Epithelial cell of proximal tubule (primary cell): ENCODE results near the gene RAC3. TPM values are rescaled to one million over a fixed set of nuclear protein-coding genes. Genes with fewer than 3 reads are reported as not detected.

Experiments used
- DNase-seq: peaks from one replicate; pipeline ENCODE4 v3.0.0-alpha.2; 2011; ENCODE audit warnings: low read depth
- H3K4me3 ChIP-seq: 2 replicates; pipeline ENCODE4 v1.5.1; 2011; ENCODE audit warnings: low read depth, mild to moderate bottlenecking, low read length
- total RNA-seq: library from RNA; depleted of rRNA; stranded (reverse); fragments of >200 nt; gene quantifications from 2 replicates; pipeline ENCODE4 v1.2.3, GENCODE V29; 2015
- TF ChIP-seq, protein P1 (sequence below): conservative IDR thresholded peaks from 2 replicates; pipeline ENCODE4 v1.5.1; 2012; ENCODE audit warnings: low read depth, mild to moderate bottlenecking, low read length

Gene RAC3
- total RNA-seq, 1 donor from 2014 or later = 60.0 TPM

DNA sequence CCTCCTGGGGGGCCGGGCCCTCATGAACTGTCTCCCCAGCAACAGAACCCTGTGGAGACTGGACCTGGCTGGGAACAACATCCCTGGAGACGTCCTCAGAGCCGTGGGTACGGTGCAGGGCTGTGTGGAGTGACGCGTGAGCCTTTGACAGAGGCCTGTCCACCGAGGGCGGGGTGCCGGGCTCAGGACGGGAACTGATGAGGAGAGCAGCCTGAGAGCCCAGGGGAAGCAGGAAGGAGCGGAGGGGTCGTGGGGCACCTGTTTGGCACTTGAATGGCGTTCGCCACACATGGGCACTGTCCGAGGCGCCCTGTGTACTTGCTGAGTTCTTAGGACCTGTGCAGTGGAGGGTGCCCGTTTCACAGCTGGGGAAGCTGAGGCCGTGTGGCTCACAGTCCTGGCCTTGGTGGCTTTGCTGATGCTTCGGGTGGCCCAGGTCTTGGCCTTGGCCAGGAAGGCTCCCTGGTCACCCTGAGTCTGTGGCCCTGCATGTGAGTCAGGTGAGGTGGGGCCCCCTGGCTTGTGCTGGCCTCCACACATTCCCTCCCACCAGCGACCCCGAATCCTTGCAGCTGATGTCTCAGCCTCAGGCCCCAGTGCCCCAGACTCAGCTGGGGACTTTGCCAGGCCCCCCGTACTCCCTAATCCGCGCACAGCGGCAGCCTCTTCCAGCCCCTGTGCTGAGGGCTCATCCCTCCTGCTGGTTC is 5.9 kb upstream of the RAC3 start:
- no peak for DNase-seq
- no peak overlapping the region for H3K4me3 ChIP-seq
- TF ChIP-seq, protein P1, sequence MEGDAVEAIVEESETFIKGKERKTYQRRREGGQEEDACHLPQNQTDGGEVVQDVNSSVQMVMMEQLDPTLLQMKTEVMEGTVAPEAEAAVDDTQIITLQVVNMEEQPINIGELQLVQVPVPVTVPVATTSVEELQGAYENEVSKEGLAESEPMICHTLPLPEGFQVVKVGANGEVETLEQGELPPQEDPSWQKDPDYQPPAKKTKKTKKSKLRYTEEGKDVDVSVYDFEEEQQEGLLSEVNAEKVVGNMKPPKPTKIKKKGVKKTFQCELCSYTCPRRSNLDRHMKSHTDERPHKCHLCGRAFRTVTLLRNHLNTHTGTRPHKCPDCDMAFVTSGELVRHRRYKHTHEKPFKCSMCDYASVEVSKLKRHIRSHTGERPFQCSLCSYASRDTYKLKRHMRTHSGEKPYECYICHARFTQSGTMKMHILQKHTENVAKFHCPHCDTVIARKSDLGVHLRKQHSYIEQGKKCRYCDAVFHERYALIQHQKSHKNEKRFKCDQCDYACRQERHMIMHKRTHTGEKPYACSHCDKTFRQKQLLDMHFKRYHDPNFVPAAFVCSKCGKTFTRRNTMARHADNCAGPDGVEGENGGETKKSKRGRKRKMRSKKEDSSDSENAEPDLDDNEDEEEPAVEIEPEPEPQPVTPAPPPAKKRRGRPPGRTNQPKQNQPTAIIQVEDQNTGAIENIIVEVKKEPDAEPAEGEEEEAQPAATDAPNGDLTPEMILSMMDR = no peak

GRCh38 chr17:82028246-82028645 is 3.2 kb upstream of the RAC3 start:
- no peak for DNase-seq
- no peak overlapping the region for H3K4me3 ChIP-seq
- TF ChIP-seq, protein P1 = no peak

- TF ChIP-seq, protein P1 = no peak
- no peak for DNase-seq
- no peak overlapping the region for H3K4me3 ChIP-seq
Measured at GRCh38 chr17:82028966-82029365, 2.5 kb upstream of the RAC3 start.

DNA sequence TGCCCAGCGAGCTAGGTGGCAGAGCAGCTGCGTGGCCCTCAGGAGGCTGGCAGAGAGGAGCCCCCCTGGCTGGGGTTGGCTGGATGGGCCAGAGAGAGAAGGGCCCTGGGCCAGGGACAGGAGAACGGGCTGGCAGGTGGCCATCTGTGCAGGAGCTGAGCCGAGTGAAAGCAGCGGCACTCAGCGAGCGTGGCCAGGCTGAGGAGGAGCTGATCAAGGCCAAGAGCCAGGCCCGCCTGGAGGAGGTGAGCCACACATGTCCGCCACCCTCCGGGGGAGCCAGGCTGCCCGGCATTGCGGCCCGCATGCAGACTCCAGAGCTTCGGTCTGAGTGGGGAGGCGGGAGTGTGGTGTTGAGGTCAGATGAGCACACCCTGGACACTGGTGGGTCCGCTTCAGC is 2.1 kb upstream of the RAC3 start:
- no peak for DNase-seq

DNA sequence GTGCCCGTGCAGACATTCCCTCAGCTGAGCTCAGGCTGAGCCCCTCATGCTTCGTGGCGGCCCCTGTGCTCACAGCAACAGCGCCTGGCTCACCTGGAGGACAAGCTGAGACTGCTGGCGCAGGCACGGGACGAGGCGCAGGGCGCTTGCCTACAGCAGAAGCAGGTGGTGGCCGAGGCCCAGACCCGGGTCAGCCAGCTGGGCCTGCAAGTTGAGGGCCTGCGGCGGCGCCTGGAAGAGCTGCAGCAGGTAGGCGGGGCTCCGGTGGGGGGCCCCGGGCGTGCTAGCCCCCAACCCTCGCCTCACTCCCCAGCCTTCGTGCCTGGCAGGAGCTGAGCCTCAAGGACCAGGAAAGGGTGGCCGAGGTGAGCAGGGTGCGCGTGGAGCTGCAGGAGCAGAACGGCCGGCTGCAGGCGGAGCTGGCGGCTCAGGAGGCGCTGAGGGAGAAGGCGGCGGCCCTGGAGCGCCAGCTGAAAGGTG is 1.4 kb upstream of the RAC3 start:
- no peak for DNase-seq
- no peak overlapping the region for H3K4me3 ChIP-seq

More for the DNA sequence above, 2.1 kb upstream of the RAC3 start:
- TF ChIP-seq, protein P1 = no peak
- H3K4me3 ChIP-seq = no peak overlapping the region

DNA sequence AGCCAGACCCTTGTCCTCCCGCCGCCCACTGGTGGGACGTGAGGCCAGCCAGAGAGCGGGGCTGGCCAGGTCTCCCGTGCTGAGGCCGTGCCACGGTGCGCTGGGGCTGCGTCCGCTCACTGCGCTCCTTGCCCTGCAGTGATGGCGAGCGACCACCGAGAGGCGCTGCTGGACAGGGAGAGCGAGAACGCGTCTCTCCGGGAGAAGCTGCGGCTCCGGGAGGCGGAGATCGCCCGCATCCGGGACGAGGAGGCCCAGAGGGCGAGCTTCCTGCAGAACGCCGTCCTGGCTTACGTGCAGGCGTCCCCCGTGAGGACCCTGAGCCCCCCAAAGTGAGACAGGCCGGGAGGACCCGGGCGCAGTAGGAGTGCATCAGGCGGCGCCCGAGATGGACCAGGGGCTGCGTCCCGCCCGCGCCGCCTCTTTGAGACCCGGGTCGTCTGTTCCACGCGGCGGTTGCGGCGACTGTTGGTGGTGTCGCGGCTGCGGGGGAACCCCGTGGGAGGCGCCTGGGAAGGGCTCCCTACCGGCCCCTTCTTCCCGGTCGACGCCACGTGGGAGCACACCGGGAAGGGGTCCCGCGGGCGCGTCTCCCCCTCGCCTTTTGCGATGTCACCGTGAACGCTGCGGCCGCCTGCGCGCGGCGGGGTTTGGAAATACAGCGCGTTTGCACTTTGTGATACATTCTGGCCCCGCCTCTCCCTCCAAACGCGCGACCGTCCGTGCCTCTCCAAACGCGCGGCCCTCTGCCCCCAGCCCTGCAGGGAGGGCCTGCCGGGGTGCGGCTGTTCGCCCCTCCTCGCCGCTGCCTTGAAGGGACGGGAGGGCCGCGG is 792 bp upstream of the RAC3 start:
- TF ChIP-seq, protein P1 = peak; percentile 43
- H3K4me3 ChIP-seq = peak overlapping the region; percentile 57
- DNase-seq = peak; percentile 13

More for the DNA sequence above, 1.4 kb upstream of the RAC3 start:
- TF ChIP-seq, protein P1 = no peak
